ENCODE data around the gene CFAP70.
A peak's percentile ranks its signal among the peaks of the same experiment; 100 is the strongest.

Gene CFAP70

DNA sequence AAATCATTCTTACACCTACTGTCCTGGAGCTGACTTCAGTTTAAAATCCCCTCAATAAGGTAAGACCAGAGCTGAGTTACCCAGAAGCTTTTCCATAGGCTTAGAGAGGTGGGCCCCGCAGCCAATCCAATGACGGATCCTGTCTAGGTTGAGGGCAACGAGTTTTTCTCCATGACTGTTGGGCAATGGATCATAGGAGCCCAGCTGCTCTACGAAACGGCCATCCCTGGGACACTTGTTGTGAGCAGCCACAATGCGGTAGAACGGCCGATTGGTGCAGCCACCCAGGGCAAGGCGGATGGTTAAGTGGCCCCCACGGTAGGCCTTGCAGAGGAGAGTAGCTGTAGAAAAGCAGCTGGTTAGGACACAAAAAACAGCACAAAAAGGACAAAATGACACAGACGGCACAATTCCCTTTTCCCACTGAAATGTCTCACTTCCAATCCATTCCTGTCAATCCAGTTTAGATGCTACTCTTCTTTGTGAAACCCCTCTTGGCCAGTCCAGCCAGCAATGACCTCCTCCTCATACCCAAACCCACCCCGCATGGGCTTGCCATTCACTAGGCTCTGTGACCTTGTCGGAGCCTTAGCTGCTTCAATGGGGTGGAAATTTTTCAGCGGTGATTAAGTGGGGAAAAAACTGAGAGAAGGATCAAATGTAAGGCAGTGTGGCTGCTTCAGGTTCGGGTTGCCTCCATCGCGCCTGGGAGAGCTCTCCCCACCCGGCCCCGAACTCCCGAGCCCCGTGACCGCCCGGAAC, 106.8 kb downstream of the CFAP70 start:
- H3K4me3 ChIP-seq (replicated peaks in 1 of 2; ENCODE audit: low read depth in 2 of 2, low read length in 2 of 2): peak overlapping the region; percentile 76 to 84
- peak in 1 of 2 donors; percentile 29 for DNase-seq (ENCODE audit: low read depth in 2 of 2)
- TF ChIP-seq, protein P1, sequence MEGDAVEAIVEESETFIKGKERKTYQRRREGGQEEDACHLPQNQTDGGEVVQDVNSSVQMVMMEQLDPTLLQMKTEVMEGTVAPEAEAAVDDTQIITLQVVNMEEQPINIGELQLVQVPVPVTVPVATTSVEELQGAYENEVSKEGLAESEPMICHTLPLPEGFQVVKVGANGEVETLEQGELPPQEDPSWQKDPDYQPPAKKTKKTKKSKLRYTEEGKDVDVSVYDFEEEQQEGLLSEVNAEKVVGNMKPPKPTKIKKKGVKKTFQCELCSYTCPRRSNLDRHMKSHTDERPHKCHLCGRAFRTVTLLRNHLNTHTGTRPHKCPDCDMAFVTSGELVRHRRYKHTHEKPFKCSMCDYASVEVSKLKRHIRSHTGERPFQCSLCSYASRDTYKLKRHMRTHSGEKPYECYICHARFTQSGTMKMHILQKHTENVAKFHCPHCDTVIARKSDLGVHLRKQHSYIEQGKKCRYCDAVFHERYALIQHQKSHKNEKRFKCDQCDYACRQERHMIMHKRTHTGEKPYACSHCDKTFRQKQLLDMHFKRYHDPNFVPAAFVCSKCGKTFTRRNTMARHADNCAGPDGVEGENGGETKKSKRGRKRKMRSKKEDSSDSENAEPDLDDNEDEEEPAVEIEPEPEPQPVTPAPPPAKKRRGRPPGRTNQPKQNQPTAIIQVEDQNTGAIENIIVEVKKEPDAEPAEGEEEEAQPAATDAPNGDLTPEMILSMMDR (IDR thresholded peaks at IDR 0.05; ENCODE audit: low read depth, low read length): no peak

DNA sequence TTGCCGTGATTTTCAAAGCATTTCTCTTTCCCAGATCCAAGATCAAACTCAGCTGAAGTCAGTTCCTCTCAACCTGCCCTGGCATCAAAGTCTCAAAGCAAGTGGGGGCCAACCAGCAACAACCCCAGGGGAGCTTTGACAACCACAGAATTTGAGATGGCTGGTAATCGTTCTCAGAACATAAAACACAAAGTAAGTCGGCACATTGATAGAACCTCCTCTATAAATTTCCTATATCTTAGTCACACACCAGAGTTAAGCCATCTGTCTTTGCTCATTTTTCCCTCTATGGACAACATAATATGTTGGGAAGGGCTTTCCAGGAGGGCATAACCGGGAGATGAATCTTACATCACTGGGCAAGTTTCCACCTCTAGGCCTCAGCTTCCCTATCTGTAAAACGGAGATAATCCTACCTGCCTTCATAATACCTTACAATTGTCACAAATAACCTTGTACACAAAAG, 110.4 kb downstream of the CFAP70 start:
- DNase-seq (ENCODE audit: low read depth in 2 of 2): no peak
- TF ChIP-seq, protein P1 (IDR thresholded peaks at IDR 0.05; ENCODE audit: low read depth, low read length): no peak
- no peak overlapping the region for H3K4me3 ChIP-seq (replicated peaks in 1 of 2; ENCODE audit: low read depth in 2 of 2, low read length in 2 of 2)

DNA sequence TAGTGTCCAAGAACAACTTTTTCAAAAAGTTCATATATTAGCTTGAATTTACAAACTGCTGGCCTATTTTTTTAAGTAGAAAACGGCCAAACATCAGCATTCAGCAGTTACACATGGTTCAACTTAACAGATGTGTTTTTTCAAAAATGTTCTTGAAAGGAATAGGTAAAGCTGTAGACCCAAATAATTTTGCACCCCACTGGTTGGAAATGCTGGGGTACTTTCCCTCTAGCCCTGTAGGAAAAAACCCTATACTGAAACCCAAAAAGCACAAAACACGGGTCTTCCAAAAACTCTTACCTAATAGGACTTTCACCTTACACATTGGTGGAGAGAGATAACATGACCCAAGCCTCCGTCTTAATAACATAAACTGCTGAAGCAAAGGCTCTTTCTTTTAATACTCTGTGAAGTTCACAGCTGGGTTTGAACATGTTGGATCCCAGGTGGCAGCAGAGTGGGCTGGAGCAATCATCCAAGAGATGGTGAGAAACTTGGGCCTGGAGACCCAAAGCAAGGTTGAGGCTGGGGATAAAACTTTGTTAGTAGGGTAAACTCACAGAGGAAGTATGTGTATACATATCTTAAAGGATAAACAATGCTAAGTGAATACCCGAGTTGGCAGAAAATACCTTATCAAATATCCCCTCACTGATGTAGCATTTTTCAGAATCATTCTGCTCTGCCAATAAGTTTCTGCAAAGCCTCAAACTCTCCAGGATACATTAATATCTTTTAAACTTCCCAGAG, 111.0 kb downstream of the CFAP70 start:
- H3K4me3 ChIP-seq (replicated peaks in 1 of 2; ENCODE audit: low read depth in 2 of 2, low read length in 2 of 2): peak overlapping the region; percentile 75 to 93
- no peak for DNase-seq (ENCODE audit: low read depth in 2 of 2)
- TF ChIP-seq, protein P1 (IDR thresholded peaks at IDR 0.05; ENCODE audit: low read depth, low read length): no peak

DNA sequence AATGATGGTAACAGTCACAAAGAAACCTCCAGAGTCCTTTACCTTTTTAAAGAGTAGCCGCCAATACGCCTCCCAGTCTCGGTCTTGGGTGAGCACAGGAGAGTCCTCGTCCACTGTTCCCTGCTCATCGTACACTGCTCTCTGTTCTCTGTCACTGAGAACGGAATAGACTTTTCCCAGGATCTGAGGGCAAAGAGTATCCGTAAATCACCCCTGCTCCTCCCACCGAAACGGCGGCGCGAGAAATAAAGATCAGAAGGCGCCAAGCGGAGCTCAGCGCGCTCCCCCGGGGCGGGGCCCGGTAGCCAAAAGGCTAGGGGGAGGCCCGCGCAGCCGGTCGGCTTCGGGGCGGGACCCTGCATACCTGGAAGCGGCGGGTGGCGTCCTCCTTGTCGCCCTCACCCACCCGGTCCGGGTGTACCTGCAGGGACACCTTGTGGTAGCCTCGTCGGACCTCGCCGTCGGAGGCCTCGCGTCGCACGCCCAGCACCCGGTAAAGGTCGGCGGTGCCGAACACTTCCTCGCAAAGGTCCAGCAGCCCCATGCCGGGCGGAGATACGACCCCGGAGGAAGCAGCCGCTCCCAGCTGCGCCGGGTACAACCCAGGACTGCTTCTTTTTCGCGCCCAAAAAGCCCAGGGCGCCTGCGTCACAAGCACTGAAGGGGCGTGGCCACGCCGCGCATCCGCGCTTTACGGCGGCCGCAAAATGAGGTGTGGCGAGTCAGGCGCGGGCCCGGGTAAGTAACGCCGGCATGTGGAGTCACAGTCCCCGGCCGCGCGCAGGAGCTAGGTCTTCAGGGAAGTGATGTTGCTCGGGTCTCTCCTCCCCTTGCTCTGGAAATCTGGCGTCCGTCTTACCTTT, 111.8 kb downstream of the CFAP70 start, which contains the start of gene DNAJC9:
TSS of gene DNAJC9 (minus strand) at position 610 of the 863 bp plus-strand sequence. CDS start at position 544, 66 bp downstream.
- peak; percentile 95 to 96 for DNase-seq (ENCODE audit: low read depth in 2 of 2)
- H3K4me3 ChIP-seq (replicated peaks in 1 of 2; ENCODE audit: low read depth in 2 of 2, low read length in 2 of 2): peak within 1 kb of the TSS; percentile 75 to 93
- TF ChIP-seq, protein P1 (IDR thresholded peaks at IDR 0.05; ENCODE audit: low read depth, low read length): no peak

DNA sequence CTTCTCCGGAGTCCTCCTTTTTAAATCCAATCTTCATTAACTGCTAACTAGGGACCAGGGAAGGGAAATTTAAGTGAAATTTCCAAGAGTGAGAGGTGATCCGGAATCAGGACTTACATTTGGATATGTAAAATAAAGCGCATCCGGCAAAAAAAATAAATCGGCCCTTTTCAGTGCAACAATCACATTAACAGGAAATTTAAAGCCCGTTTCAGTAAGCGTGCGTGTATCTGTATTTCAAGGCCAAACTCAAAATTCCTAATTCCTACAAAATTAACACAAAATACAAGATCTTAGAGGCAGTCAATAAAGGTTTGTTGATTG, 112.4 kb downstream of the CFAP70 start:
- TF ChIP-seq, protein P1 (IDR thresholded peaks at IDR 0.05; ENCODE audit: low read depth, low read length): no peak
- DNase-seq (ENCODE audit: low read depth in 2 of 2): peak in 1 of 2 donors; percentile 23

DNA sequence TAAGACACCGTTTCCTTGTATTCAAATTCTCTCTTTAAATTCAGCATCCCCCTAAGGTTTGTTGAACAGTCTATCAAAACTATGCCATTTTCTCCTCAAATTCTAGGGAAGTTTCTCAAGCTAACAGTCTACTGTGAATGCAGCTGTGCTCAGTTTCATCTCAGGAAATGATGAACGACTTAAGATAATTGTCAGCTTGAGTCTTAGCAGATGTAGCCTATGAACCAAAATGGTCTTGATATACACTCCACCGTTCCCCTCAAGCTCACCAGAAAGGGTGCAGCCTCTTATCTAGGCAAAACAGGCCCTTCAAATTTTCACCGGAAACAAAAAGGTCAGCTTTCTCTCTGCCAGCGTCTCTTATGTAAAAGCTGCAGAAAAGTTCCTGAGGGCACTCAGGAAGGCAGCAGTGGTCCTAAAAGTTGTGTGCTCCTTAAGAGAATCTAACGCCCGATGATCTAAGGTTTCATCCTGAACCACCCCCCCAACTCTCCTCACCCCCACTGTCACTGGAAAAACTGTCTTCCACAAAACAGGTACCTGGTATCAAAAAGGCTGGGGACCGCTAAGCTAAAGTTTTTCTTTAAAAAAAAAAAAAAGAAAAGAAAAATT, 113.7 kb downstream of the CFAP70 start:
- peak in 1 of 2 donors; percentile 35 for DNase-seq (ENCODE audit: low read depth in 2 of 2)
- TF ChIP-seq, protein P1 (IDR thresholded peaks at IDR 0.05; ENCODE audit: low read depth, low read length): no peak
- peak overlapping the region; percentile 75 to 93 for H3K4me3 ChIP-seq (replicated peaks in 1 of 2; ENCODE audit: low read depth in 2 of 2, low read length in 2 of 2)

More for the DNA sequence above, 112.4 kb downstream of the CFAP70 start:
- H3K4me3 ChIP-seq (replicated peaks in 1 of 2; ENCODE audit: low read depth in 2 of 2, low read length in 2 of 2): peak overlapping the region; percentile 75 to 93
